Endothelial cell of umbilical vein (primary cell): ENCODE data around the gene HSD3B1.

Source experiments
- CTCF ChIP-seq, 2 donors: IDR thresholded peaks; 1 replicate in 1 of 2; 2 replicates in 1 of 2; pipeline ENCODE4 v1.5.1; 2011; ENCODE audit warnings: low read length in 2 of 2, mild to moderate bottlenecking in 2 of 2, moderate library complexity in 2 of 2, control low read depth in 1 of 2, inconsistent platforms in 1 of 2, low read depth in 1 of 2; ENCODE audit not compliant: insufficient read depth in 1 of 2; ENCODE audit errors: extremely low read depth in 1 of 2
- EZH2 ChIP-seq: IDR thresholded peaks from 2 replicates; pipeline ENCODE4 v1.6.1; 2012; ENCODE audit warnings: borderline replicate concordance, low read depth, mild to moderate bottlenecking, moderate library complexity, low read length, inconsistent platforms; ENCODE audit not compliant: severe bottlenecking
- FOS ChIP-seq: IDR thresholded peaks from 2 replicates; pipeline ENCODE4 v1.6.1; 2011; ENCODE audit warnings: mild to moderate bottlenecking, low read length, moderate library complexity, borderline replicate concordance; ENCODE audit not compliant: insufficient read depth
- JUN ChIP-seq: IDR thresholded peaks from 2 replicates; pipeline ENCODE4 v1.6.1; 2011; ENCODE audit warnings: borderline replicate concordance, low read depth; ENCODE audit not compliant: insufficient read length, insufficient read depth
- MAX ChIP-seq: IDR thresholded peaks from 2 replicates; pipeline ENCODE4 v1.6.1; 2011; ENCODE audit not compliant: insufficient read depth, insufficient read length
- MYC ChIP-seq: IDR thresholded peaks from one replicate; pipeline ENCODE4 v1.6.1; 2011; ENCODE audit warnings: mild to moderate bottlenecking, low read depth, low read length
- POLR2A ChIP-seq: IDR thresholded peaks from 2 replicates; pipeline ENCODE4 v1.6.1; 2012; ENCODE audit warnings: low read depth, mild to moderate bottlenecking, control low read depth, low read length
- POLR2AphosphoS5 ChIP-seq: IDR thresholded peaks from 2 replicates; pipeline ENCODE4 v1.6.1; 2012; ENCODE audit warnings: low read depth, mild to moderate bottlenecking, control low read depth, low read length, moderate library complexity; ENCODE audit not compliant: insufficient read depth

GRCh38 chr1:119492763-119493162 is 14.2 kb upstream of the HSD3B1 start:
- TF ChIP-seq CTCF (IDR thresholded peaks at IDR 0.05; ENCODE audit: extremely low read depth in 1 of 2, insufficient read depth in 1 of 2, low read depth in 1 of 2, low read length in 2 of 2) (no peak), POLR2A (no peak), POLR2AphosphoS5 (no peak), MYC (no peak), FOS (no peak), MAX (no peak), JUN (no peak), EZH2 (no peak)
